Activated effector memory CD4-positive, alpha-beta T cell treated with anti-CD3 and anti-CD28 coated beads, Interleukin-2, amount 50 U/mL, for 16 hours (primary cell): ENCODE measurements around the gene GRAP.

Experiments
- DNase-seq: peaks from one replicate; pipeline ENCODE4 v3.0.0-alpha.2; 2020

The GRAP gene

GRCh38 chr17:18981335-18981641, 65.5 kb downstream of the GRAP start:
- DNase-seq = no peak

- DNase-seq = no peak
Observed at GRCh38 chr17:18980682-18981334, 65.9 kb downstream of the GRAP start.

- no peak for DNase-seq
Observed at GRCh38 chr17:18978655-18979054, 68.1 kb downstream of the GRAP start.

GRCh38 chr17:18978050-18978449, 68.7 kb downstream of the GRAP start:
- DNase-seq = no peak

- no peak for DNase-seq
Observed at GRCh38 chr17:18977646-18978045, 69.1 kb downstream of the GRAP start.

- DNase-seq = no peak
Observed at GRCh38 chr17:18977021-18977420, 69.7 kb downstream of the GRAP start.

- no peak for DNase-seq
Observed at GRCh38 chr17:18976201-18976600, 70.6 kb downstream of the GRAP start.

- DNase-seq = no peak
Observed at GRCh38 chr17:18975597-18975996, 71.2 kb downstream of the GRAP start.

GRCh38 chr17:18974407-18975149, 72.2 kb downstream of the GRAP start:
- DNase-seq = no peak

- no peak for DNase-seq
Observed at GRCh38 chr17:18971801-18972200, 75.0 kb downstream of the GRAP start.
